ENCODE results near the gene DNAAF8.

DNA sequence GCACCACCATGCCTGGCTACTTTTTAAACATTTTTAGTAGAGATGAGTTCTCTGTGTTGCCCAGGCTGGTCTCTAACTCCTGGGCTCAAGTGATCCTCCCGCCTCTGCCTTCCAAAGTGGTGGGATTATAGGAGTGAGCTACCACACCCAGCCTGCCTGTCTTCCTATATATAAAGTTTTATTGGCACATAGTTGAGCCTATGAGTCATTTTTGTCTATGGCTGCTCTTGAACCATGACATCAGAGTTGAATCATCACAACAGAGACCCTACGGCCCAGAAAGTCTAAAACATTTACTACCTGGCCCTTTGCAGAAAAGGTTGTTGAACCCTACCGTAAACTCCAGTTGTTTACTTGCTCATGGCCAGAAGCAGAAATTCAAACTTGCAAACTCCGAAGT, 45.9 kb downstream of the DNAAF8 start:
- TF ChIP-seq POLR2A (IDR thresholded peaks at IDR 0.05; ENCODE audit: low read length) (no peak), GATA1 (IDR thresholded peaks at IDR 0.05; ENCODE audit: low read depth, low read length) (no peak)
